22Rv1 (cell line): ENCODE results near the gene ANKH.

Experiments used
- CTCF ChIP-seq: fragments of 450-650 bp; IDR thresholded peaks from 2 replicates; pipeline ENCODE4 v1.5.1; 2017; ENCODE audit warnings: mild to moderate bottlenecking
- ZFX ChIP-seq: fragments of 450-650 bp; IDR thresholded peaks from 2 replicates; pipeline ENCODE4 v1.6.1; 2017; ENCODE audit warnings: antibody characterized with exemption, borderline replicate concordance

GRCh38 chr5:14882658-14883580, 11.3 kb upstream of the ANKH start:
- TF ChIP-seq CTCF (no peak), ZFX (no peak)
